GM12864 (cell line): ENCODE results near the gene AP3S2.
"Not testable (repeated sequence)": the region's sequence is repeated elsewhere in the genome, so short reads cannot be mapped to it uniquely, and the experiment has no call there.

Experiments
- DNase-seq: peaks from one replicate; pipeline ENCODE4 v3.0.0-alpha.2; 2011; ENCODE audit warnings: low read depth
- H3K4me3 ChIP-seq: 2 replicates; pipeline ENCODE4 v1.5.1; 2011; ENCODE audit warnings: mild to moderate bottlenecking, low read depth, low read length, control low read depth
- TF ChIP-seq, protein P1 (sequence below): IDR thresholded peaks from 2 replicates; pipeline ENCODE4 v1.5.1; 2011; ENCODE audit warnings: low read depth, mild to moderate bottlenecking, moderate library complexity, low read length, control low read depth, inconsistent platforms; ENCODE audit errors: missing control alignments

The AP3S2 gene

DNA sequence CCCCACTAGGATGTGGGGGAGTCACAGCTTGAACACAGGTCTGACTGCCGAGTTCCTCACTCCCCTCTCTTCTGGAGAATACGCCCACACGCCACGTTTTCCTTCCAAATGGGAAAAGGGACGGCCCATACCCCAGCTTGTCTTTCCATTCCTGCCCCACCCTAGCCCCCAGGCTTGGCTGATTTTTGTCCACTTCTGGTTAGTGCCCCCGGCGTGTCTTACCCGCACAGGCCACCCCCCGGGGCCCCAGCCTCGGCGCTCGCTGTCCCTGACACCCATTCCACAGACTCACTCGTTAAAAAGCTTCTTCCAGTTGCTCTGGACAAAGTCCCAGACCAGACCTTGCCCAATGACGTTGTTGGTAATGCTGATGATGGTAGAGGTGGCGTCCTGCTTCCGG lies 103.1 kb downstream of the AP3S2 start:
- no peak for DNase-seq
- H3K4me3 ChIP-seq: no peak overlapping the region
- TF ChIP-seq, protein P1, sequence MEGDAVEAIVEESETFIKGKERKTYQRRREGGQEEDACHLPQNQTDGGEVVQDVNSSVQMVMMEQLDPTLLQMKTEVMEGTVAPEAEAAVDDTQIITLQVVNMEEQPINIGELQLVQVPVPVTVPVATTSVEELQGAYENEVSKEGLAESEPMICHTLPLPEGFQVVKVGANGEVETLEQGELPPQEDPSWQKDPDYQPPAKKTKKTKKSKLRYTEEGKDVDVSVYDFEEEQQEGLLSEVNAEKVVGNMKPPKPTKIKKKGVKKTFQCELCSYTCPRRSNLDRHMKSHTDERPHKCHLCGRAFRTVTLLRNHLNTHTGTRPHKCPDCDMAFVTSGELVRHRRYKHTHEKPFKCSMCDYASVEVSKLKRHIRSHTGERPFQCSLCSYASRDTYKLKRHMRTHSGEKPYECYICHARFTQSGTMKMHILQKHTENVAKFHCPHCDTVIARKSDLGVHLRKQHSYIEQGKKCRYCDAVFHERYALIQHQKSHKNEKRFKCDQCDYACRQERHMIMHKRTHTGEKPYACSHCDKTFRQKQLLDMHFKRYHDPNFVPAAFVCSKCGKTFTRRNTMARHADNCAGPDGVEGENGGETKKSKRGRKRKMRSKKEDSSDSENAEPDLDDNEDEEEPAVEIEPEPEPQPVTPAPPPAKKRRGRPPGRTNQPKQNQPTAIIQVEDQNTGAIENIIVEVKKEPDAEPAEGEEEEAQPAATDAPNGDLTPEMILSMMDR: no peak

DNA sequence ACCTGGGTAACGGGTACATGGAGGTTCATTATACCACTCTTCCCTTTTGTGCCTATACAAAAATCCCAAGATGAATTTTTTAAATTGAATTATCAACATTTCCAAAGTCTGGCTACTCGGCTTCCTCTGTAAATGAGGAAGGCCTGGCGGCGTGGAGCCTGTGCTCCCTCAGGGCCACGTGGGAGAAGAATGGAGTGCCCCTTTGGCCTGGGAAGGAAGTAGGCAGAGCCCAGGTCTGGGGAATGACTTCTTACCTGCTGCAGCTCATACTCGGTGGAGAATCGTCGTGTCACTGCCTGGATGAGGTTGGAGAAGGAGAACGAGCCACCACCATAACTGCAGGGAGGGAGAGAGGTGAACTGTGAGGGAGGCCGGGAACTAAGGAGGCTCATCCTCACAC lies 103.6 kb downstream of the AP3S2 start:
- H3K4me3 ChIP-seq: no peak overlapping the region
- DNase-seq: no peak
- TF ChIP-seq, protein P1: no peak

DNA sequence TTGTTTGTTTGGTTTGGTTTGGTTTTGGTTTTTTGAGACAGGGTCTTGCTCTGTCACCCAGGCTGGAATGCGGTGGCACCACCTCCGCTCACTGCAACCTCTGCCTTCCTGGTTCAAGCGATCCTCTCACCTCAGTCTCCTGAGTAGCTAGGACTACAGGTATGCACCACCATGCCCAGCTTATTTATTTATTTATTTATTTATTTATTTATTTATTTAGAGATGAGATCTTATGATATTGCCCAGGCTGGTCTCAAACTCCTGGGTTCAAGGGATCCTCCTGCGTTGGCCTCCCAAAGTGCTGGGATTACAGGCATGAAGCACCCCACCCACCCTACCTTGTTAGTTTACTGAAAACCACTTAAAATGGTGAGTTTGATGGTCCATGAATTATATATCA lies 105.2 kb downstream of the AP3S2 start:
- DNase-seq, H3K4me3 ChIP-seq: not testable (repeated sequence)

DNA sequence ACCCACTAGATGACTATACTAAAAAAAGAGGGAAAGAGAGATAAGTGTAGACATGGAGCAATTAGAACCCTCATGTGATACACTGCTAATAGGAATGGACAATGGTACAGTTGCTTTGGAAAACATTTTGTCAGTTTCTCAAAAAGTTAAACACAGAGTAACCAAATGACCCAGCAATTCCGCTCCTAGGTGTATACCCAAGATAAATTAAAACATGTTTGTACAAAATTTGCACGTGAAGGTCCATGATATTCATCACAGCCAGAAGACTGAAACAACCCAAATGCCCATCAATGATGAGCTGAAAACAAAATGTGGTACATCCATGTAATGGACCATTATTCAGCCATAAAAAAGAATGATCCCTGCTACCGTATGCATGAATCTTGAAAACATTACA lies 105.8 kb downstream of the AP3S2 start:
- no peak for DNase-seq
- no peak overlapping the region for H3K4me3 ChIP-seq
- TF ChIP-seq, protein P1: no peak

DNA sequence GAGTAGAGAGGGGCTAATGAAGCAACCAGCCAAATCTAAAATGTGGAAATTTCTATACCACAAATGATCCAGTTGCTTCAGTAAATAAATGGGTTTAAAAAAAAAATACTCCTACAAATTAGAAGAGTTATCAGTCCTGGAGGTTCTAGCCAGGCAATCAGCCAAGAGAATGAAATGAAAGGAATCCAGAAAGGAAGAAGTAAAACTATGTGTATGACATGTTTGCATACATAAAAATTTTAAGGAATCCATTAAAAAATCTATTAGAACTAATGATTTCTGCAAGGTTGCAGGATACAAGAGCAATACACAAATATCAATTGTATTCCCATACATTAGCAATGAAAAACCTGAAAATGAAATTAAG lies 108.0 kb downstream of the AP3S2 start:
- TF ChIP-seq, protein P1: no peak
- no peak for DNase-seq
- no peak overlapping the region for H3K4me3 ChIP-seq

DNA sequence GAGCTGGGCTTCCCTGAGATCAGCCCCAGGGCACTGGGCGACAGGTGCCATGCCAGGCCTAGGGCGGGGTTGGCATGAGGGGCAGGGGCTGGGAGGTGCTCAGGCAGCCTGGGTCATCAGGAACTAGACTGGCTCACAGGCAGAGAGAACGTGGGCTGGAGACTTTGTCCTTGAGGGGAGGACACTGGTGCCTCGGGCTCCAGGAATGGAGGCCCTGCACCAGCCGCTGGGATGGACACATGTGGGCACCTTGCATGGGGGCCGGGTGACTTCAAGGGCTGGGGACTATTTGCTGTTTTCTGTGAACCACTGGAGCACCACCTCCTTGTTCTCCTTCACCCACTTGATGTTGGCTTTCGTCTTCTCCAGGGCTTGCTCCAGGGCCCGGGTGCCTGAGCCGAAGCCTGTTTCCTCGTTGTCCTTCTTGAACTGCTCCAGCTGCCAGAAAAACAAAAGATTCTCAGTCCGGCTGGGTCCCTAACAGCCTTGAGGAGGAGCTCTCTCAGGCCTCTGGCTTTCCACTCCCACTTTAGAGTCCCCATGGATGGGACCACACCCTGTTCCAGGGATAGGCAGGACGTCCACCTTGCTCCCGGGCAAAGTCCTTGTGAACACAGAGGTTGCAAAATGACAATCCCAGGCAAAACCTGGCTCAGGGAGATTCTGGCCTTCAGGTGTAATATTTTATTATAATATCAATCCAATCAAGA lies 108.6 kb downstream of the AP3S2 start:
- no peak overlapping the region for H3K4me3 ChIP-seq
- TF ChIP-seq, protein P1: no peak
- DNase-seq: no peak

DNA sequence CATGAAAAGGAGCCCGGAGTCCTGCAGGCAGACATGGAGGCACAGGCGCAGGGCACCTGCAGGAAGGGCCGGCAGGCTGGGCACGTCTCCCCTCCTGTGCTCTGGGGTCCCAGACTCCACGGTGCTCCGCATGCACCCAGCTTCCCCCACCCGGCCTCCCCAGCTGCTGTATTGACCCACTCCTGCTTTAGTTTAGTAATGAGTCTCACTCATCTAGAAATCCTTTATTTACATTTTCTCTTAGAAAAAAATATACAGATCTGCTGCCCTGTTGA lies 109.2 kb downstream of the AP3S2 start:
- H3K4me3 ChIP-seq: no peak overlapping the region
- DNase-seq: no peak
- TF ChIP-seq, protein P1: no peak
